ENCODE measurements around the gene MLH1. TPM values are rescaled to one million over a fixed set of nuclear protein-coding genes. Genes with fewer than 3 reads are reported as not detected.
"Not testable (repeated sequence)": the region's sequence is repeated elsewhere in the genome, so short reads cannot be mapped to it uniquely, and the experiment has no call there.

Gene MLH1
- total RNA-seq, 1 donor from 2014 or later = 63.6 TPM

DNA sequence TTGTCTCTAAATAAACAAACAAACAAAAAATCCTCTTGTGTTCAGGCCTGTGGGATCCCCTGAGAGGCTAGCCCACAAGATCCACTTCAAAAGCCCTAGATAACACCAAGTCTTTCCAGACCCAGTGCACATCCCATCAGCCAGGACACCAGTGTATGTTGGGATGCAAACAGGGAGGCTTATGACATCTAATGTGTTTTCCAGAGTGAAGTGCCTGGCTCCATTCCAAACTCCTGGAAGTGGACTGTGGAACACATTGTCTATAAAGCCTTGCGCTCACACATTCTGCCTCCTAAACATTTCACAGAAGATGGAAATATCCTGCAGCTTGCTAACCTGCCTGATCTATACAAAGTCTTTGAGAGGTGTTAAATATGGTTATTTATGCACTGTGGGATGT is 57.0 kb downstream of the MLH1 start:
- Mint-ChIP-seq H3K4me3 (no peak overlapping the region), H3K27me3 (ENCODE audit: low read depth) (no peaks in the 10 kb centered on the region), H3K9me3 (no peaks in the 10 kb centered on the region), H3K36me3 (ENCODE audit: low read depth) (peaks cover 29% of the 10 kb centered on the region), H3K27ac (ENCODE audit: unreplicated experiment) (no peak overlapping the region), H3K4me1 (no peaks in the 10 kb centered on the region)
- TF ChIP-seq CTCF (conservative IDR thresholded peaks at IDR 0.05) = no peak
- DNase-seq (ENCODE audit: low read depth, low spot score) = no peak

- H3K36me3 Mint-ChIP-seq (ENCODE audit: low read depth) = peaks cover 23% of the 10 kb centered on the region
- no peak overlapping the region for H3K27ac Mint-ChIP-seq (ENCODE audit: unreplicated experiment)
- no peak for DNase-seq (ENCODE audit: low read depth, low spot score)
- TF ChIP-seq CTCF (conservative IDR thresholded peaks at IDR 0.05) = no peak
- no peaks in the 10 kb centered on the region for H3K4me1 Mint-ChIP-seq
- H3K27me3 Mint-ChIP-seq (ENCODE audit: low read depth) = no peaks in the 10 kb centered on the region
- H3K9me3 Mint-ChIP-seq = no peaks in the 10 kb centered on the region
- H3K4me3 Mint-ChIP-seq = no peak overlapping the region
Measured at GRCh38 chr3:37052860-37053259, 59.5 kb downstream of the MLH1 start.

- Mint-ChIP-seq H3K4me3 (no peak overlapping the region), H3K4me1 (no peaks in the 10 kb centered on the region), H3K27me3 (ENCODE audit: low read depth) (no peaks in the 10 kb centered on the region), H3K36me3 (ENCODE audit: low read depth) (peaks cover 18% of the 10 kb centered on the region), H3K9me3 (no peaks in the 10 kb centered on the region), H3K27ac (ENCODE audit: unreplicated experiment) (no peak overlapping the region)
- no peak for TF ChIP-seq CTCF (conservative IDR thresholded peaks at IDR 0.05)
- no peak for DNase-seq (ENCODE audit: low read depth, low spot score)
Measured at GRCh38 chr3:37053337-37053736, 60.0 kb downstream of the MLH1 start.

- Mint-ChIP-seq H3K36me3 (ENCODE audit: low read depth) (peaks cover 18% of the 10 kb centered on the region), H3K4me1 (no peaks in the 10 kb centered on the region), H3K27me3 (ENCODE audit: low read depth) (no peaks in the 10 kb centered on the region), H3K9me3 (no peaks in the 10 kb centered on the region), H3K27ac (ENCODE audit: unreplicated experiment) (no peak overlapping the region), H3K4me3 (no peak overlapping the region)
- no peak for DNase-seq (ENCODE audit: low read depth, low spot score)
- TF ChIP-seq CTCF (conservative IDR thresholded peaks at IDR 0.05) = no peak
Measured at GRCh38 chr3:37053753-37054152, 60.4 kb downstream of the MLH1 start.

- Mint-ChIP-seq H3K27ac (ENCODE audit: unreplicated experiment) (no peak overlapping the region), H3K27me3 (ENCODE audit: low read depth) (no peaks in the 10 kb centered on the region), H3K4me3 (no peak overlapping the region), H3K9me3 (no peaks in the 10 kb centered on the region), H3K4me1 (no peaks in the 10 kb centered on the region), H3K36me3 (ENCODE audit: low read depth) (peaks cover 14% of the 10 kb centered on the region)
- no peak for DNase-seq (ENCODE audit: low read depth, low spot score)
- no peak for TF ChIP-seq CTCF (conservative IDR thresholded peaks at IDR 0.05)
Measured at GRCh38 chr3:37054370-37054769, 61.1 kb downstream of the MLH1 start.

- not testable (repeated sequence) for DNase-seq (ENCODE audit: low read depth, low spot score)
Measured at GRCh38 chr3:37055077-37055476, 61.8 kb downstream of the MLH1 start.

More at GRCh38 chr3:37055077-37055476, 61.8 kb downstream of the MLH1 start:
- not testable (repeated sequence) for H3K9me3 Mint-ChIP-seq; H3K4me1 Mint-ChIP-seq; H3K27me3 Mint-ChIP-seq (ENCODE audit: low read depth); H3K4me3 Mint-ChIP-seq; H3K27ac Mint-ChIP-seq (ENCODE audit: unreplicated experiment)
- H3K36me3 Mint-ChIP-seq (ENCODE audit: low read depth) = peaks cover 15% of the 10 kb centered on the region

Data from neural crest cell (in vitro differentiated cells).